GM08714 (cell line): ENCODE measurements around the gene LLGL1.

Experiments used
- H3K4me3 ChIP-seq: fragments of 200-500 bp; sonication (Bioruptor generic); 2 replicates; pipeline ENCODE4 v1.5.1; 2014; ENCODE audit warnings: mild to moderate bottlenecking, low read length, inconsistent platforms
- ZNF274 ChIP-seq: IDR thresholded peaks from 2 replicates; pipeline ENCODE4 v1.6.1; 2012; ENCODE audit warnings: mild to moderate bottlenecking, low read depth, low read length

Gene LLGL1

DNA sequence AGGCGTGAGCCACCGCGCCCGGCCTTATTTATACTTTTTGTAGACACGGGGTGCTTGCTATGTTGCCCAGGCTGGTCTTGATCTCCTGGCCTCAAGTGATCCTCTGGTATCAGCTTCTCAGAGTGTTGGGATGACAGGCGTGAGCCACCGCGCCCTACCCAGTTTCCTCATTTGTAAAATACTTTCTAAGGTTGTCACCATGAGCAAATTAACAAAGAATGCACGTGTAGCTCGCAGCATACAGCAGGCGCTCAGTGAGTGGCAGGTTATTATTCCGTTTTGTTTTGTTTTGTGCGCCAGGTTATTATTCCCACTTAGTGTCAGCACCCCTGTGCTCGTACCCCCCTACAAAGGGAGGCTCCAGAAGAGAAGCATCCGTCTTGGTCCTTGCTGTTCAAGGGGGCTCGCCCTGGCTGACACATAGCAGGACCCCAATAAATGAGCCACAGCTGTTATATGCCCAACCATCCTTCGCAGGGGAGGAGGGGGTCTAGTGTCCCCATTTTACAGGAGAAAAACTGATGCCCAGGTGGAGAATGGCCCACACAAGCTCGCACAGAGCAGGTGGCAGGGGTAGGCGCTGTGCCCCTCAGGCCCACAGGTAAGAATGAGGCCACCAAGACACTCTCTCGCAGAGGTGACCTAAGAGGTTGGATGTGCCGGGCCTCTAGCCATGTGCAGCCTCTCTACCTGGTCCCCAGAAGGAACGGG, 34.3 kb downstream of the LLGL1 start:
- no peak overlapping the region; the same call in 1 of the 2 replicates for H3K4me3 ChIP-seq
- TF ChIP-seq ZNF274 = no peak

- no peak for TF ChIP-seq ZNF274
- H3K4me3 ChIP-seq = peak within 1 kb of the TSS; percentile 62
Observed at GRCh38 chr17:18260332-18261145, 35.1 kb downstream of the LLGL1 start, which contains the start of gene MIEF2. Gene MIEF2, plus strand, starts transcription at chr17:18260662. Its CDS starts 2,059 bp downstream, at chr17:18262721.

GRCh38 chr17:18261146-18261515, 35.7 kb downstream of the LLGL1 start:
- peak overlapping the region; percentile 62 for H3K4me3 ChIP-seq
- TF ChIP-seq ZNF274 = no peak

GRCh38 chr17:18261659-18262058, 36.2 kb downstream of the LLGL1 start:
- peak overlapping the region; percentile 62; the same call in 1 of the 2 replicates for H3K4me3 ChIP-seq
- TF ChIP-seq ZNF274 = no peak

DNA sequence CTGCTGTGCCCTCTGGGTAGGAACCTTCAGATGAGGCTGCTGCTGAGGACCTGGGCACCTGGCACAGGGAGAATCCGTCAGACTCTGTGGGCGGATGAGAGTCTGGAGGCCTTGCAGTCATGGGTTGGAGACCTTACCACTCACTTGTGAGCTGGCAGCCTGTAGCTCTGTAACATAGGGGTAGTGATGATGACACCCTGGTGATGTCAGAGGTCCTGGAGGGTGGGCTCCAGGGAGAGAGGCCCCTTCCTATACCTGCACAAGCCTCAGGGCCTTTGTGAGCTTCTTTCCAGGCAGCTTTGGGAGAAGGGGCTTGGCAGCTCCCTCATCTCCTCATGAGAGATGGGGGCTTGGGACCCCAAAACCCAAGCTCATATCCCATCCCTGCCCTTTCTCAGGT, 36.7 kb downstream of the LLGL1 start:
- no peak for TF ChIP-seq ZNF274
- no peak overlapping the region for H3K4me3 ChIP-seq

GRCh38 chr17:18262641-18263040, 37.2 kb downstream of the LLGL1 start:
- H3K4me3 ChIP-seq = no peak overlapping the region
- no peak for TF ChIP-seq ZNF274

- H3K4me3 ChIP-seq = no peak overlapping the region
- TF ChIP-seq ZNF274 = no peak
Observed at GRCh38 chr17:18263885-18264682, 38.6 kb downstream of the LLGL1 start.

DNA sequence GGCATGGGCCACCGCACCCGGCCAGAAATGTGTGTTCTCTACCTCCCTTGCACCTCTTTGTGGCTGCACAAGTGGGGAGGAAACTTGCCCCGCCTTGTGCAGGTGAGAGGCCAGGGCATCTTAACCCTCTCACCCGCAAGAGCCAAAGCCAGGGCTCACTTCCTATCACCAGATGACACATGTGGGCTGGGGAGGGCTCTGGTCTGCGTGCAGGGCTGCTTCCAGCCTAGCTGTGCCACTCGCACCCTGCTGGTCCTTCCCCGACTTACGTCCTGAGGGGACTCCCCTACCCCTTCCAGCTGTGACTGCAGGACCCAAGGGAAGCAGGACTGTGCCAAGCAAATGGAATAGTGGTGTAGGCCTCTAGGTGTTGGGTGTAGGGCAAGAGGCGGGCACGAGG, 41.9 kb downstream of the LLGL1 start:
- H3K4me3 ChIP-seq = no peak overlapping the region
- no peak for TF ChIP-seq ZNF274

GRCh38 chr17:18267927-18268711, 42.7 kb downstream of the LLGL1 start:
- TF ChIP-seq ZNF274 = no peak
- no peak overlapping the region for H3K4me3 ChIP-seq

DNA sequence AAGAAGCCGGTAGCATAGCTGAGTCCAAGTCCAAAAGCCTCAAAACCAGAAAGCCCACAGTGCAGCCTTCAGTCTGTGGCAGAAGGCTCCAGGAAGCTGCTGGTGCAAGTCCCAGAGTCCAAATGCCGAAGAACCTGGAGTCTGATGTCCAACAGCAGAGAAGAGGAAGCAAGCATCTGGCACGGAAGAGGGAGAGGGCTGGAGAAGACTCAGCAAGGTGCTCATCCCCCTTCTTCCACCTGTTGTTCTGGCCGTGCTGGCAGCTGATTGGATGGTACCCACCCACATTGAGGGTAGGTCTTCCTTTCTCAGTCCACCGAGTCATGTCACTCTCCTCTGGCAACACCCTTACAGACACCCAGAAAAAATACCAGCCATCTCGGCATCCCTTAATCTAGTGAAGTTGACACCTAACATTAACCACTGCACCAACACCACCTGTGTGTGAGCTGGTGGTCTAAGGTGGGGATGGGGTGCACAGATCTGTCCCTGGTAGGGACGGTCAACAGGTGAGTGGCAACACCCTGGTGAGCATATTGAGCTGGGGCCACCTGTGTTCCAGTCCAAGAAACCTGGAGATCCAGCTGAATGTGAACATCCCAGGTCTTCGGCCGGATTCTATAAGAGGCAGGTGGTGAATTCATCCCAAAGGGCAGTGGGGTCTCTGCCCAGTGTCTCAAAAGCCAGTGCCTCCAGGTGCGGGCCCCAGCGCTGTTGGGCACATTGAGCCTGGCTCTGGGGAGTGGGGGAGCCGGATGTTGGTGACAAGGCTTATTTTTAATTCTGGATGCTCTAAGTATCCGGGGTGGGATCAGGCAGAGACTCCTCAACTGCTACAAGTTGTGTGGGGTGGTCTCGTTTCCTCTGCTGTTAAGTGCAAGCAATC, 44.9 kb downstream of the LLGL1 start:
- TF ChIP-seq ZNF274 = no peak
- no peak overlapping the region for H3K4me3 ChIP-seq

- TF ChIP-seq ZNF274 = no peak
- no peak overlapping the region for H3K4me3 ChIP-seq
Observed at GRCh38 chr17:18277076-18277475, 51.6 kb downstream of the LLGL1 start.

GRCh38 chr17:18278867-18279266, 53.4 kb downstream of the LLGL1 start:
- TF ChIP-seq ZNF274 = no peak
- H3K4me3 ChIP-seq = no peak overlapping the region

DNA sequence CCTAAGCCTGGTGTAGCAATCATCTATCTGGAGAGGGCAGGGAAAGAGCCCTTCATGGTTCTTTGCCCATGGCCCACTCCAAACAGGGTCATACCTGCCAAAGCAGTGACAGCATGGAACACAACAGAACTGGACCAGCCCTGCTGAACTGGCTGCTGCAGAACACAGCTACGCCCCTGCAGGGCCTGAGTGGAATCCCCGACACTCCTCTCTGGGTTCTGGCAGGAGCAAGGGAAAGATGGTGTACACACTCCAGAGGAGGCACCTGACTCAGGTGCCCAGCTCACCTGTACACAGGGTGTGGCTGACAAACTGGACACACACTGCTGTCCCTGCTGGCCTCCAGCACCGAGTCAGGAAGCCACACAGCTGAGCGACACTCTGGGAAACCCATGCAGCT, 54.8 kb downstream of the LLGL1 start:
- no peak for TF ChIP-seq ZNF274
- H3K4me3 ChIP-seq = no peak overlapping the region
